H9 (cell line): ENCODE measurements around the gene C15orf62. TPM values are rescaled to one million over a fixed set of nuclear protein-coding genes. Genes with fewer than 3 reads are reported as not detected.

Source experiments
- DNase-seq: peaks from one replicate; pipeline ENCODE4 v3.0.0-alpha.2; 2017
- H2AFZ ChIP-seq: one replicate; pipeline ENCODE4 v1.6.1; 2013; ENCODE audit warnings: mild to moderate bottlenecking, low read length, control low read depth, moderate library complexity
- H2AK5ac ChIP-seq: 2 replicates; pipeline ENCODE4 v1.6.1; 2013; ENCODE audit warnings: low read length, control low read depth, mixed read lengths; ENCODE audit not compliant: insufficient read length
- H2BK120ac ChIP-seq: one replicate; pipeline ENCODE4 v1.6.1; 2013; ENCODE audit warnings: low read depth, mild to moderate bottlenecking, low read length, control low read depth, inconsistent platforms; ENCODE audit not compliant: poor library complexity, severe bottlenecking
- H2BK12ac ChIP-seq: 2 replicates; pipeline ENCODE4 v1.6.1; 2013; ENCODE audit warnings: low read length, control low read depth, mixed read lengths, low read depth; ENCODE audit not compliant: insufficient read length
- H2BK15ac ChIP-seq: 2 replicates; pipeline ENCODE4 v1.6.1; 2013; ENCODE audit warnings: low read depth, low read length, control low read depth
- H2BK20ac ChIP-seq: one replicate; pipeline ENCODE4 v1.6.1; 2013; ENCODE audit warnings: low read depth, mild to moderate bottlenecking, low read length, control low read depth, inconsistent platforms; ENCODE audit not compliant: poor library complexity, severe bottlenecking
- H2BK5ac ChIP-seq: 2 replicates; pipeline ENCODE4 v1.6.1; 2013; ENCODE audit warnings: low read length, control low read depth, mixed read lengths; ENCODE audit not compliant: insufficient read length
- H3K14ac ChIP-seq: 2 replicates; pipeline ENCODE4 v1.6.1; 2013; ENCODE audit warnings: low read length, control low read depth; ENCODE audit not compliant: insufficient read depth
- H3K18ac ChIP-seq: 2 replicates; pipeline ENCODE4 v1.6.1; 2013; ENCODE audit warnings: low read depth, mild to moderate bottlenecking, mixed read lengths, low read length, control low read depth; ENCODE audit not compliant: insufficient read length
- H3K23ac ChIP-seq: 2 replicates; pipeline ENCODE4 v1.6.1; 2013; ENCODE audit warnings: low read length, control low read depth, mixed read lengths, low read depth; ENCODE audit not compliant: insufficient read length
- H3K23me2 ChIP-seq: 2 replicates; pipeline ENCODE4 v1.6.1; 2013; ENCODE audit warnings: low read depth, mild to moderate bottlenecking, mixed read lengths, low read length, control low read depth; ENCODE audit not compliant: insufficient read length, poor library complexity, severe bottlenecking
- H3K27ac ChIP-seq: 2 replicates; pipeline ENCODE4 v1.5.1; 2013; ENCODE audit warnings: low read length, control low read depth, mixed read lengths, low read depth; ENCODE audit not compliant: insufficient read length
- H3K27me3 ChIP-seq: 2 replicates; pipeline ENCODE4 v1.6.1; 2013; ENCODE audit warnings: low read length, control low read depth, inconsistent platforms; ENCODE audit not compliant: insufficient read depth
- H3K4ac ChIP-seq: 2 replicates; pipeline ENCODE4 v1.6.1; 2013; ENCODE audit warnings: low read depth, mild to moderate bottlenecking, control low read depth, inconsistent platforms, low read length, moderate library complexity
- H3K4me1 ChIP-seq: 2 replicates; pipeline ENCODE4 v1.6.1; 2013; ENCODE audit warnings: low read length, control low read depth, inconsistent platforms; ENCODE audit not compliant: insufficient read depth
- H3K4me2 ChIP-seq: 2 replicates; pipeline ENCODE4 v1.6.1; 2013; ENCODE audit warnings: low read length, control low read depth, mixed read lengths; ENCODE audit not compliant: insufficient read length, insufficient read depth
- H3K56ac ChIP-seq: 2 replicates; pipeline ENCODE4 v1.6.1; 2013; ENCODE audit warnings: low read depth, mild to moderate bottlenecking, mixed read lengths, low read length, control low read depth; ENCODE audit not compliant: insufficient read length
- H3K79me1 ChIP-seq: 2 replicates; pipeline ENCODE4 v1.6.1; 2013; ENCODE audit warnings: low read depth, mild to moderate bottlenecking, moderate library complexity, low read length, control low read depth, inconsistent platforms; ENCODE audit not compliant: insufficient read depth, poor library complexity, severe bottlenecking
- H3K79me2 ChIP-seq: 2 replicates; pipeline ENCODE4 v1.6.1; 2013; ENCODE audit warnings: low read length, control low read depth, inconsistent platforms; ENCODE audit not compliant: insufficient read depth
- H3K9ac ChIP-seq: 2 replicates; pipeline ENCODE4 v1.6.1; 2013; ENCODE audit warnings: low read length, control low read depth, mixed read lengths; ENCODE audit not compliant: insufficient read length; ENCODE audit errors: extremely low read depth
- H3K9me3 ChIP-seq: one replicate; pipeline ENCODE4 v1.6.1; 2013; ENCODE audit warnings: low read depth, low read length, inconsistent platforms; ENCODE audit not compliant: control insufficient read depth
- H3T11ph ChIP-seq: one replicate; pipeline ENCODE4 v1.6.1; 2013; ENCODE audit warnings: mild to moderate bottlenecking, low read length, control low read depth, inconsistent platforms
- H4K20me1 ChIP-seq: one replicate; pipeline ENCODE4 v1.6.1; 2013; ENCODE audit not compliant: control insufficient read depth, insufficient read length, insufficient read depth
- H4K5ac ChIP-seq: 2 replicates; pipeline ENCODE4 v1.6.1; 2013; ENCODE audit warnings: low read depth, mild to moderate bottlenecking, mixed read lengths, low read length, control low read depth; ENCODE audit not compliant: insufficient read length
- H4K8ac ChIP-seq: replicated peaks from 2 replicates; pipeline ENCODE4 v1.6.1; 2013; ENCODE audit warnings: low read length, control low read depth, mixed read lengths, low read depth; ENCODE audit not compliant: insufficient read length
- H4K91ac ChIP-seq: 2 replicates; pipeline ENCODE4 v1.6.1; 2013; ENCODE audit warnings: low read depth, mild to moderate bottlenecking, moderate library complexity, mixed read lengths, low read length, control low read depth; ENCODE audit not compliant: insufficient read length
- H3K27ac Mint-ChIP-seq, 3 experiments: 2 replicates in 2 of 3; 3 replicates in 1 of 3; pipeline ENCODE4 v1.8.0; 2020 to 2021; ENCODE audit warnings: mixed read lengths in 3 of 3, mild to moderate bottlenecking in 1 of 3, moderate library complexity in 1 of 3
- H3K27me3 Mint-ChIP-seq: 2 replicates; pipeline ENCODE4 v1.8.0; 2021; ENCODE audit warnings: low read depth, mild to moderate bottlenecking, moderate library complexity, mixed read lengths
- H3K36me3 Mint-ChIP-seq, 3 experiments: 2 replicates in 2 of 3; 3 replicates in 1 of 3; pipeline ENCODE4 v1.8.0; 2020 to 2021; ENCODE audit warnings: low read depth in 3 of 3, mixed read lengths in 3 of 3; ENCODE audit not compliant: insufficient read depth in 1 of 3
- H3K4me1 Mint-ChIP-seq, 2 experiments: 2 replicates each; pipeline ENCODE4 v1.8.0; 2020; ENCODE audit warnings: mixed read lengths in 2 of 2
- H3K4me3 Mint-ChIP-seq, 2 experiments: 2 replicates in 1 of 2; 3 replicates in 1 of 2; pipeline ENCODE4 v1.8.0; 2020 to 2021; ENCODE audit warnings: mild to moderate bottlenecking in 2 of 2, mixed read lengths in 2 of 2, moderate library complexity in 1 of 2
- H3K9me3 Mint-ChIP-seq, 2 experiments: 2 replicates in 1 of 2; 3 replicates in 1 of 2; pipeline ENCODE4 v1.8.0; 2020; ENCODE audit warnings: mild to moderate bottlenecking in 2 of 2, mixed read lengths in 2 of 2, moderate library complexity in 1 of 2
- CTCF ChIP-seq: fragments of 200-600 bp; sonication (generic); conservative IDR thresholded peaks from 3 replicates; pipeline ENCODE4 v1.8.0; 2021; ENCODE audit warnings: antibody characterized with exemption, mild to moderate bottlenecking
- WGBS: extraction: QIAGEN DNeasy Blood & Tissue Kit; methylation state at CpG from one replicate; pipeline ENCODE4 v1.1.7; 2013; ENCODE audit warnings: missing lambda C conversion rate, low lambda C conversion rate, mixed read lengths; ENCODE audit not compliant: insufficient read length; ENCODE audit errors: extremely low coverage; 5-methylcytosine and 5-hydroxymethylcytosine counted together
- total RNA-seq: library from RNA; stranded (reverse); gene quantifications from 2 replicates; pipeline ENCODE4 v1.2.1, GENCODE V29; 2021

The C15orf62 gene
- total RNA-seq, 1 experiment from 2014 or later: 0.70 TPM

GRCh38 chr15:40750885-40751284, 18.9 kb upstream of the C15orf62 start:
- Mint-ChIP-seq H3K4me1 (peaks cover 10 to 15% of the 10 kb centered on the region in 2 experiments), H3K27me3 (no peaks in the 10 kb centered on the region), H3K27ac (no peak overlapping the region), H3K4me3 (no peak overlapping the region), H3K9me3 (no peaks in the 10 kb centered on the region), H3K36me3 (peaks cover 4 to 20% (median 14%) of the 10 kb centered on the region in 3 experiments; a peak in 5 of 7 replicates)
- Histone ChIP-seq H3K14ac (no peak overlapping the region), H2BK5ac (no peak overlapping the region), H3K4me1 (no peaks in the 10 kb centered on the region), H2BK120ac (no peak overlapping the region), H3K4me2 (no peak overlapping the region), H3K4ac (no peak overlapping the region), H3K27me3 (no peaks in the 10 kb centered on the region), H2BK15ac (no peak overlapping the region), H4K91ac (no peak overlapping the region), H3K9me3 (no peaks in the 10 kb centered on the region), H2BK20ac (no peak overlapping the region), H3K18ac (no peak overlapping the region), H4K5ac (no peak overlapping the region), H3K56ac (no peak overlapping the region), H2BK12ac (no peak overlapping the region), H3K27ac (no peak overlapping the region), H3T11ph (no peak overlapping the region), H2AFZ (no peak overlapping the region), H4K8ac (no peak overlapping the region), H3K23me2 (peaks cover 3% of the 10 kb centered on the region), H3K79me2 (no peaks in the 10 kb centered on the region), H3K9ac (no peak overlapping the region), H2AK5ac (no peak overlapping the region), H3K79me1 (no peaks in the 10 kb centered on the region), H4K20me1 (no peaks in the 10 kb centered on the region), H3K23ac (no peak overlapping the region)
- TF ChIP-seq CTCF: no peak
- DNase-seq: no peak
- WGBS: no CpG with 5 or more reads among the region's 4 CpGs
